HUES6 (cell line): Measurements from ENCODE around the gene NEURL3.

Source experiments
- H3K27ac ChIP-seq: 2 replicates; pipeline ENCODE4 v1.7.0; 2013; ENCODE audit warnings: low read depth, mild to moderate bottlenecking, low read length, inconsistent platforms
- H3K27me3 ChIP-seq: 2 replicates; pipeline ENCODE4 v1.6.1; 2013; ENCODE audit warnings: low read length; ENCODE audit not compliant: control insufficient read depth, insufficient read depth
- H3K36me3 ChIP-seq: 2 replicates; pipeline ENCODE4 v1.6.1; 2013; ENCODE audit warnings: low read length; ENCODE audit not compliant: control insufficient read depth, insufficient read depth
- H3K4me1 ChIP-seq: 2 replicates; pipeline ENCODE4 v1.6.1; 2013; ENCODE audit warnings: low read length; ENCODE audit not compliant: control insufficient read depth, insufficient read depth
- H3K4me3 ChIP-seq: 2 replicates; pipeline ENCODE4 v1.5.1; 2013; ENCODE audit warnings: low read depth, low read length
- H3K9ac ChIP-seq: one replicate; pipeline ENCODE4 v1.6.1; 2013; ENCODE audit warnings: mild to moderate bottlenecking, low read length
- H3K9me3 ChIP-seq: 2 replicates; pipeline ENCODE4 v1.6.1; 2013; ENCODE audit warnings: low read depth, low read length; ENCODE audit not compliant: control insufficient read depth, insufficient read depth

NEURL3 gene

GRCh38 chr2:96530474-96531357 lies 25.6 kb upstream of the NEURL3 start:
- H3K4me3 ChIP-seq: no peak overlapping the region
- H3K9ac ChIP-seq: no peak overlapping the region
- no peak overlapping the region for H3K27ac ChIP-seq
- H3K36me3 ChIP-seq: no peaks in the 10 kb centered on the region
- H3K4me1 ChIP-seq: peaks cover 35% of the 10 kb centered on the region; the same call in 1 of the 2 replicates
- H3K27me3 ChIP-seq: peaks cover 31% of the 10 kb centered on the region
- H3K9me3 ChIP-seq: no peaks in the 10 kb centered on the region

GRCh38 chr2:96530144-96530430 lies 24.9 kb upstream of the NEURL3 start:
- Histone ChIP-seq H3K4me3 (no peak overlapping the region), H3K9ac (no peak overlapping the region), H3K4me1 (peaks cover 33% of the 10 kb centered on the region; the same call in 1 of the 2 replicates), H3K9me3 (no peaks in the 10 kb centered on the region), H3K36me3 (no peaks in the 10 kb centered on the region), H3K27ac (no peak overlapping the region), H3K27me3 (peaks cover 34% of the 10 kb centered on the region)

- Histone ChIP-seq H3K9ac (no peak overlapping the region), H3K27ac (no peak overlapping the region), H3K4me3 (no peak overlapping the region), H3K4me1 (peaks cover 33% of the 10 kb centered on the region; the same call in 1 of the 2 replicates), H3K9me3 (no peaks in the 10 kb centered on the region), H3K36me3 (no peaks in the 10 kb centered on the region), H3K27me3 (peaks cover 39% of the 10 kb centered on the region)
Measured at GRCh38 chr2:96529376-96530143, 24.4 kb upstream of the NEURL3 start.

GRCh38 chr2:96528700-96529375 lies 23.7 kb upstream of the NEURL3 start:
- H3K9me3 ChIP-seq: no peaks in the 10 kb centered on the region
- H3K4me1 ChIP-seq: peaks cover 33% of the 10 kb centered on the region; the same call in 1 of the 2 replicates
- no peaks in the 10 kb centered on the region for H3K36me3 ChIP-seq
- no peak overlapping the region for H3K9ac ChIP-seq
- peaks cover 46% of the 10 kb centered on the region for H3K27me3 ChIP-seq
- H3K4me3 ChIP-seq: no peak overlapping the region
- no peak overlapping the region for H3K27ac ChIP-seq

- no peak overlapping the region for H3K27ac ChIP-seq
- no peaks in the 10 kb centered on the region for H3K36me3 ChIP-seq
- peaks cover 50% of the 10 kb centered on the region for H3K27me3 ChIP-seq
- H3K4me3 ChIP-seq: peak overlapping the region; percentile 44
- no peaks in the 10 kb centered on the region for H3K9me3 ChIP-seq
- H3K9ac ChIP-seq: no peak overlapping the region
- peaks cover 28% of the 10 kb centered on the region; the same call in 1 of the 2 replicates for H3K4me1 ChIP-seq
Measured at GRCh38 chr2:96528006-96528699, 23.0 kb upstream of the NEURL3 start.

GRCh38 chr2:96527286-96528005 lies 22.3 kb upstream of the NEURL3 start:
- peak overlapping the region; percentile 44 for H3K4me3 ChIP-seq
- H3K4me1 ChIP-seq: peaks cover 22% of the 10 kb centered on the region; the same call in 1 of the 2 replicates
- no peak overlapping the region for H3K9ac ChIP-seq
- no peaks in the 10 kb centered on the region for H3K36me3 ChIP-seq
- no peak overlapping the region for H3K27ac ChIP-seq
- peaks cover 50% of the 10 kb centered on the region for H3K27me3 ChIP-seq
- no peaks in the 10 kb centered on the region for H3K9me3 ChIP-seq

GRCh38 chr2:96526615-96527285 lies 21.6 kb upstream of the NEURL3 start:
- H3K36me3 ChIP-seq: no peaks in the 10 kb centered on the region
- H3K9ac ChIP-seq: no peak overlapping the region
- no peaks in the 10 kb centered on the region for H3K9me3 ChIP-seq
- H3K27ac ChIP-seq: no peak overlapping the region
- H3K4me3 ChIP-seq: peak overlapping the region; percentile 32
- H3K4me1 ChIP-seq: peaks cover 18% of the 10 kb centered on the region; the same call in 1 of the 2 replicates
- peaks cover 50% of the 10 kb centered on the region for H3K27me3 ChIP-seq

GRCh38 chr2:96526101-96526591 lies 21.0 kb upstream of the NEURL3 start:
- no peaks in the 10 kb centered on the region for H3K36me3 ChIP-seq
- H3K27ac ChIP-seq: no peak overlapping the region
- no peak overlapping the region for H3K9ac ChIP-seq
- H3K9me3 ChIP-seq: no peaks in the 10 kb centered on the region
- peaks cover 12% of the 10 kb centered on the region; the same call in 1 of the 2 replicates for H3K4me1 ChIP-seq
- H3K27me3 ChIP-seq: peaks cover 50% of the 10 kb centered on the region
- no peak overlapping the region for H3K4me3 ChIP-seq

- H3K4me1 ChIP-seq: peaks cover 12% of the 10 kb centered on the region; the same call in 1 of the 2 replicates
- no peaks in the 10 kb centered on the region for H3K36me3 ChIP-seq
- H3K4me3 ChIP-seq: no peak overlapping the region
- no peak overlapping the region for H3K27ac ChIP-seq
- H3K27me3 ChIP-seq: peaks cover 50% of the 10 kb centered on the region
- H3K9ac ChIP-seq: no peak overlapping the region
- H3K9me3 ChIP-seq: no peaks in the 10 kb centered on the region
Measured at GRCh38 chr2:96525211-96525507, 20.0 kb upstream of the NEURL3 start.
